K562 (cell line): ENCODE results near the gene PLS1. TPM values are rescaled to one million over a fixed set of nuclear protein-coding genes. Genes with fewer than 3 reads are reported as not detected.
A peak's percentile ranks its signal among the peaks of the same experiment; 100 is the strongest.

ENCODE experiments used
- ARID2 ChIP-seq: fragments of 450-650 bp; IDR thresholded peaks from 2 replicates; pipeline ENCODE4 v1.6.1; 2017; ENCODE audit warnings: antibody characterized with exemption, mild to moderate bottlenecking
- BRF1 ChIP-seq: IDR thresholded peaks from 3 replicates; pipeline ENCODE4 v1.6.1; 2011; ENCODE audit warnings: borderline replicate concordance, mild to moderate bottlenecking; ENCODE audit not compliant: insufficient read length; ENCODE audit errors: extremely low read depth
- EWSR1 ChIP-seq: fragments of 450-650 bp; IDR thresholded peaks from 2 replicates; pipeline ENCODE4 v1.6.1; 2018; ENCODE audit warnings: borderline replicate concordance, mild to moderate bottlenecking, low read depth, moderate library complexity; ENCODE audit not compliant: partially characterized antibody
- KDM5B ChIP-seq: fragments of 200-600 bp; sonication (generic); IDR thresholded peaks from 2 replicates; pipeline ENCODE4 v1.6.1; 2012; ENCODE audit warnings: low read depth, mild to moderate bottlenecking, moderate library complexity, low read length, control low read depth, inconsistent platforms; ENCODE audit not compliant: insufficient replicate concordance
- MBD2 ChIP-seq: sonication (generic); IDR thresholded peaks from 2 replicates; pipeline ENCODE4 v1.6.1; 2016; ENCODE audit warnings: low read depth, borderline replicate concordance
- PHTF2 ChIP-seq: fragments of 250-450 bp; sonication (Bioruptor Pico); IDR thresholded peaks from 2 replicates; pipeline ENCODE4 v1.5.0; 2021; ENCODE audit warnings: mild to moderate bottlenecking
- POLR2H ChIP-seq: IDR thresholded peaks from 2 replicates; pipeline ENCODE4 v1.6.1; 2016; ENCODE audit warnings: missing genetic modification characterization, low read depth, mild to moderate bottlenecking, control low read depth, missing compliant biosample characterization, moderate library complexity
- PYGO2 ChIP-seq: fragments of 450-650 bp; IDR thresholded peaks from 2 replicates; pipeline ENCODE4 v1.6.1; 2016; ENCODE audit warnings: mild to moderate bottlenecking, missing genetic modification characterization, moderate library complexity, missing compliant biosample characterization
- SLC30A9 ChIP-seq: fragments of 250-450 bp; sonication (Bioruptor Pico); IDR thresholded peaks from 2 replicates; pipeline ENCODE4 v1.8.0; 2022; ENCODE audit warnings: mild to moderate bottlenecking, moderate library complexity
- TRIM28 ChIP-seq: fragments of 450-650 bp; IDR thresholded peaks from 2 replicates; pipeline ENCODE4 v1.6.1; 2017
- ZNF134 ChIP-seq: fragments of 250-450 bp; sonication (Bioruptor Pico); conservative IDR thresholded peaks from 2 replicates; pipeline ENCODE4 v1.4.0; 2020
- ZNF232 ChIP-seq: sonication (generic); formaldehyde crosslinking; IDR thresholded peaks from 2 replicates; pipeline ENCODE4 v1.8.0; 2022; ENCODE audit warnings: mild to moderate bottlenecking, missing genetic modification reagents
- ZNF324 ChIP-seq: fragments of 250-450 bp; sonication (Bioruptor Pico); IDR thresholded peaks from 2 replicates; pipeline ENCODE4 v1.4.0; 2020; ENCODE audit warnings: mild to moderate bottlenecking
- ZNF561 ChIP-seq: fragments of 450-650 bp; formaldehyde crosslinking; conservative IDR thresholded peaks from 2 replicates; pipeline ENCODE4 v1.4.0; 2020; ENCODE audit warnings: mild to moderate bottlenecking, moderate library complexity
- ZNF609 ChIP-seq: sonication (generic); formaldehyde crosslinking; IDR thresholded peaks from 2 replicates; pipeline ENCODE4 v1.8.1; 2023; ENCODE audit warnings: missing genetic modification reagents, mild to moderate bottlenecking, borderline replicate concordance
- polyA plus RNA-seq, 8 experiments: library from polyadenylated mRNA; depleted of rRNA in 4 of 8; stranded (reverse) in 5 of 8; unstranded in 3 of 8; fragments of >200 nt; fragmentation: Nextera tagmentation in 2 of 8; fragmentation: Illumina TruSeq in 1 of 8; extraction: Ambion mirVana in 2 of 8; extraction: Trizol in 1 of 8; gene quantifications; 2 replicates each; pipeline versions ENCODE4 v1.2.1 to v1.2.3, GENCODE V29; 2011 to 2014; ENCODE audit warnings: inconsistent platforms in 1 of 8, missing spikeins in 1 of 8
- total RNA-seq, 7 experiments: library from RNA; depleted of rRNA in 6 of 7; stranded (reverse); fragments of >200 nt in 6 of 7; fragmentation: Illumina TruSeq in 2 of 7; extraction: Trizol in 2 of 7; gene quantifications; 2 replicates each; pipeline versions ENCODE4 v1.2.1 to v1.2.3, GENCODE V29; 2011 to 2021; ENCODE audit warnings: low replicate concordance in 1 of 7
- TF ChIP-seq, protein P1 (sequence below), 2 experiments: fragments of 450-650 bp in 1 of 2; IDR thresholded peaks; 2 replicates each; pipeline ENCODE4 v1.6.1; 2011 to 2017; ENCODE audit warnings: low read depth in 2 of 2, antibody characterized with exemption in 1 of 2, borderline replicate concordance in 1 of 2, low read length in 1 of 2, mild to moderate bottlenecking in 1 of 2, mixed read lengths in 1 of 2; ENCODE audit not compliant: control insufficient read depth in 1 of 2
- TF ChIP-seq, protein P2 (sequence below): IDR thresholded peaks from 3 replicates; pipeline ENCODE4 v1.6.1; 2011; ENCODE audit warnings: borderline replicate concordance, mild to moderate bottlenecking; ENCODE audit not compliant: insufficient read length, insufficient read depth

Gene PLS1
- total and polyA plus RNA-seq, 9 of the 15 experiments (the other 6 are each of a cell fraction or from before 2014, with no cell fraction given), result 6.1 to 21.3 (median 13.0) TPM

GRCh38 chr3:142724682-142725356 lies 128.6 kb downstream of the PLS1 start (continued):
- TF ChIP-seq ZNF609 (CRISPR knock-in tag) (no peak), TRIM28 (no peak), ARID2 (no peak), ZNF134 (no peak), PHTF2 (no peak), BRF1 (no peak), ZNF561 (CRISPR knock-in tag) (no peak), EWSR1 (no peak), SLC30A9 (CRISPR knock-in tag) (no peak), PYGO2 (no peak), ZNF232 (CRISPR knock-in tag) (0 out of 2 replicates have a peak, but pooled peaks have one; percentile 75), ZNF324 (CRISPR knock-in tag) (no peak), MBD2 (no peak), POLR2H (tag) (peak; percentile 25; the same call in 1 of the 2 replicates), KDM5B (peak; percentile 26)
- TF ChIP-seq, protein P1, sequence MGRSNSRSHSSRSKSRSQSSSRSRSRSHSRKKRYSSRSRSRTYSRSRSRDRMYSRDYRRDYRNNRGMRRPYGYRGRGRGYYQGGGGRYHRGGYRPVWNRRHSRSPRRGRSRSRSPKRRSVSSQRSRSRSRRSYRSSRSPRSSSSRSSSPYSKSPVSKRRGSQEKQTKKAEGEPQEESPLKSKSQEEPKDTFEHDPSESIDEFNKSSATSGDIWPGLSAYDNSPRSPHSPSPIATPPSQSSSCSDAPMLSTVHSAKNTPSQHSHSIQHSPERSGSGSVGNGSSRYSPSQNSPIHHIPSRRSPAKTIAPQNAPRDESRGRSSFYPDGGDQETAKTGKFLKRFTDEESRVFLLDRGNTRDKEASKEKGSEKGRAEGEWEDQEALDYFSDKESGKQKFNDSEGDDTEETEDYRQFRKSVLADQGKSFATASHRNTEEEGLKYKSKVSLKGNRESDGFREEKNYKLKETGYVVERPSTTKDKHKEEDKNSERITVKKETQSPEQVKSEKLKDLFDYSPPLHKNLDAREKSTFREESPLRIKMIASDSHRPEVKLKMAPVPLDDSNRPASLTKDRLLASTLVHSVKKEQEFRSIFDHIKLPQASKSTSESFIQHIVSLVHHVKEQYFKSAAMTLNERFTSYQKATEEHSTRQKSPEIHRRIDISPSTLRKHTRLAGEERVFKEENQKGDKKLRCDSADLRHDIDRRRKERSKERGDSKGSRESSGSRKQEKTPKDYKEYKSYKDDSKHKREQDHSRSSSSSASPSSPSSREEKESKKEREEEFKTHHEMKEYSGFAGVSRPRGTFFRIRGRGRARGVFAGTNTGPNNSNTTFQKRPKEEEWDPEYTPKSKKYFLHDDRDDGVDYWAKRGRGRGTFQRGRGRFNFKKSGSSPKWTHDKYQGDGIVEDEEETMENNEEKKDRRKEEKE (IDR thresholded peaks at IDR 0.05; ENCODE audit: borderline replicate concordance in 1 of 2, control insufficient read depth in 1 of 2, low read depth in 2 of 2, low read length in 1 of 2), result no peak
- TF ChIP-seq, protein P2, sequence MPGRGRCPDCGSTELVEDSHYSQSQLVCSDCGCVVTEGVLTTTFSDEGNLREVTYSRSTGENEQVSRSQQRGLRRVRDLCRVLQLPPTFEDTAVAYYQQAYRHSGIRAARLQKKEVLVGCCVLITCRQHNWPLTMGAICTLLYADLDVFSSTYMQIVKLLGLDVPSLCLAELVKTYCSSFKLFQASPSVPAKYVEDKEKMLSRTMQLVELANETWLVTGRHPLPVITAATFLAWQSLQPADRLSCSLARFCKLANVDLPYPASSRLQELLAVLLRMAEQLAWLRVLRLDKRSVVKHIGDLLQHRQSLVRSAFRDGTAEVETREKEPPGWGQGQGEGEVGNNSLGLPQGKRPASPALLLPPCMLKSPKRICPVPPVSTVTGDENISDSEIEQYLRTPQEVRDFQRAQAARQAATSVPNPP, result no peak
